Heart left ventricle (tissue), 16 donors: ENCODE measurements around the gene AGT. TPM values are rescaled to one million over a fixed set of nuclear protein-coding genes. Genes with fewer than 3 reads are reported as not detected.

Experiments
- ATAC-seq, 4 donors: fragments of 200-7000 bp; cut with Tn5 transposase; one replicate each; pipeline ENCODE4 v1.9.1; 2020 to 2022; ENCODE audit warnings: moderate library complexity in 4 of 4, mild to moderate bottlenecking in 3 of 4, moderate number of reproducible peaks in 1 of 4
- DNase-seq, 5 donors: peaks; one replicate each; pipeline ENCODE4 v3.0.0-alpha.2; 2020
- H3K27ac ChIP-seq, 12 donors: fragments of 200-600 bp; sonication (generic) in 4 of 12; one replicate each; pipeline versions ENCODE4 v1.5.0 to v1.8.0; 2016 to 2022; ENCODE audit warnings: mild to moderate bottlenecking in 2 of 12
- H3K27me3 ChIP-seq, 9 donors: fragments of 200-600 bp; sonication (generic) in 2 of 9; one replicate each; pipeline versions ENCODE4 v1.5.1 to v1.8.0; 2016 to 2022; ENCODE audit warnings: mild to moderate bottlenecking in 3 of 9
- H3K36me3 ChIP-seq, 9 donors: fragments of 200-600 bp; sonication (generic) in 2 of 9; one replicate each; pipeline versions ENCODE4 v1.5.0 to v1.8.0; 2018 to 2022; ENCODE audit warnings: mild to moderate bottlenecking in 2 of 9
- H3K4me1 ChIP-seq, 12 donors: fragments of 200-600 bp; sonication (generic) in 4 of 12; one replicate each; pipeline versions ENCODE4 v1.5.0 to v1.8.0; 2016 to 2022; ENCODE audit warnings: mild to moderate bottlenecking in 3 of 12
- H3K4me3 ChIP-seq, 12 donors: fragments of 200-600 bp; sonication (generic) in 4 of 12; one replicate each; pipeline versions ENCODE4 v1.5.0 to v1.8.0; 2017 to 2022; ENCODE audit warnings: mild to moderate bottlenecking in 9 of 12, moderate library complexity in 4 of 12
- H3K9me3 ChIP-seq, 12 donors: fragments of 200-600 bp; sonication (generic) in 4 of 12; one replicate each; pipeline versions ENCODE4 v1.5.0 to v1.8.0; 2016 to 2022; ENCODE audit warnings: mild to moderate bottlenecking in 1 of 12
- POLR2A ChIP-seq, 2 donors: fragments of 450-650 bp; IDR thresholded peaks; one replicate each; pipeline ENCODE4 v1.6.1; 2017; ENCODE audit warnings: antibody characterized with exemption in 2 of 2, mild to moderate bottlenecking in 2 of 2, moderate library complexity in 2 of 2
- WGBS, 4 donors: extraction: QIAGEN DNeasy Blood & Tissue Kit in 2 of 4; methylation state at CpG; one replicate each; pipeline versions ENCODE4 v1.1.5 to v1.1.7; 2013 to 2018; 5-methylcytosine and 5-hydroxymethylcytosine counted together
- intact Hi-C, 10 donors: fragments of 100-400 bp; cut with DNase I; formaldehyde crosslinking; loops; one replicate each; pipeline versions ENCODE4 v1.11.1 to v1.14.2; 2022
- polyA plus RNA-seq, 2 donors: library from polyadenylated mRNA; stranded (reverse); fragments of 200-250 nt; gene quantifications; one replicate each; pipeline ENCODE4 v1.2.3, GENCODE V29; 2013
- total RNA-seq, 9 donors: library from RNA; depleted of rRNA in 2 of 9; stranded (reverse); fragments of >200 nt in 2 of 9; fragmentation: NEBNext Ultra II Directional in 3 of 9; extraction: Animal tissue kit (Norgen Biotek cat#: 25700) in 3 of 9; gene quantifications; one replicate each; pipeline versions ENCODE4 v1.1.0 to v1.2.4, GENCODE V29; 2016 to 2023
- TF ChIP-seq, protein P1 (sequence below), 12 donors: fragments of 200-600 bp; sonication (generic) in 4 of 12; IDR thresholded peaks; one replicate each; pipeline versions ENCODE4 v1.5.0 to v1.8.0; 2018 to 2022; ENCODE audit warnings: antibody characterized with exemption in 12 of 12, mild to moderate bottlenecking in 5 of 12
- donor health status: ischemic (EF 13 %, LVEDD 7.1; RV severe dilation, severe dysfunction).
- donor health status: healthy with polysubstance abuse.
- donor health status: DM: no; HTN: yes; CAD: no.
- donor health status: DM: no; HTN: no; CAD: no.
- donor health status: ischemic (EF 25% LVEDD 6.9; RV normal size, moderate dysfunction).
- donor health status: ischemic (EF 25% LVEDD 5.7; RV mildly dilated, moderate dysfunction).
- donor health status: healthy.
- donor health status: DM: yes; HTN: yes; CAD: no.
- donor health status: ischemic (EF 35%, LVEDD 5.7; RV mildly dilated, moderate dysfunction).
- donor health status: nonischemic (EF 11% LVEDD 7.7; RV severe dilation, severe dysfunction).
- donor health status: DM: yes; HTN: yes; CAD: no.
- donor health status: PGD.
- donor health status: ischemic (EF 29% LVEDD 5.4; RV normal size, mild dysfunction).
- donor health status: nonischemic (EF 23%, LVEDD 6.1; RV moderate dilation, normal function).

The AGT gene
- total and polyA plus RNA-seq, 11 donors: 37.1 to 182 (median 69.8) TPM

- peak overlapping the region in 4 of 12 donors; percentile 35 to 70 (median 56) for H3K27ac ChIP-seq
- no peak overlapping the region for H3K4me3 ChIP-seq
- intact Hi-C loops: loop anchor here in 1 of 10 donors (5.0 kb wide), 1 partner anchor 42 kb away; the partner anchor contains the start of gene AGT
- DNase-seq (peak; percentile 54 to 81 (median 61)), ATAC-seq (peak; percentile 80 to 86 (median 83))
- TF ChIP-seq, protein P1, sequence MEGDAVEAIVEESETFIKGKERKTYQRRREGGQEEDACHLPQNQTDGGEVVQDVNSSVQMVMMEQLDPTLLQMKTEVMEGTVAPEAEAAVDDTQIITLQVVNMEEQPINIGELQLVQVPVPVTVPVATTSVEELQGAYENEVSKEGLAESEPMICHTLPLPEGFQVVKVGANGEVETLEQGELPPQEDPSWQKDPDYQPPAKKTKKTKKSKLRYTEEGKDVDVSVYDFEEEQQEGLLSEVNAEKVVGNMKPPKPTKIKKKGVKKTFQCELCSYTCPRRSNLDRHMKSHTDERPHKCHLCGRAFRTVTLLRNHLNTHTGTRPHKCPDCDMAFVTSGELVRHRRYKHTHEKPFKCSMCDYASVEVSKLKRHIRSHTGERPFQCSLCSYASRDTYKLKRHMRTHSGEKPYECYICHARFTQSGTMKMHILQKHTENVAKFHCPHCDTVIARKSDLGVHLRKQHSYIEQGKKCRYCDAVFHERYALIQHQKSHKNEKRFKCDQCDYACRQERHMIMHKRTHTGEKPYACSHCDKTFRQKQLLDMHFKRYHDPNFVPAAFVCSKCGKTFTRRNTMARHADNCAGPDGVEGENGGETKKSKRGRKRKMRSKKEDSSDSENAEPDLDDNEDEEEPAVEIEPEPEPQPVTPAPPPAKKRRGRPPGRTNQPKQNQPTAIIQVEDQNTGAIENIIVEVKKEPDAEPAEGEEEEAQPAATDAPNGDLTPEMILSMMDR (IDR thresholded peaks at IDR 0.05): no peak
- TF ChIP-seq POLR2A (IDR thresholded peaks at IDR 0.05): no peak
- WGBS, 4 donors: 17 to 36% (median 31%) methylated on average over 2 to 3 of the region's 3 CpGs
- H3K9me3 ChIP-seq: no peaks in the 10 kb centered on the region
- no peaks in the 10 kb centered on the region for H3K27me3 ChIP-seq
- no peaks in the 10 kb centered on the region for H3K36me3 ChIP-seq
- peaks cover 0 to 32% (median 2%) of the 10 kb centered on the region in 12 donors for H3K4me1 ChIP-seq
Measured at GRCh38 chr1:230754796-230755195, 40.9 kb upstream of the AGT start.

- Histone ChIP-seq H3K4me1 (peaks cover 0 to 32% (median 2%) of the 10 kb centered on the region in 12 donors), H3K36me3 (no peaks in the 10 kb centered on the region), H3K9me3 (no peaks in the 10 kb centered on the region), H3K27me3 (no peaks in the 10 kb centered on the region), H3K27ac (peak overlapping the region in 4 of 12 donors; percentile 11 to 70 (median 38)), H3K4me3 (peak overlapping the region in 3 of 12 donors; percentile 8 to 35 (median 20))
- ATAC-seq (peak in 3 of 4 donors; percentile 42 to 81 (median 66)), DNase-seq (peak in 4 of 5 donors; percentile 45 to 69 (median 58))
- WGBS, 4 donors: 26 to 46% (median 37%) methylated on average over 24 of the region's 24 CpGs
- TF ChIP-seq POLR2A (IDR thresholded peaks at IDR 0.05): no peak
- TF ChIP-seq, protein P1 (IDR thresholded peaks at IDR 0.05): no peak
- intact Hi-C loops: no loop called here
Measured at GRCh38 chr1:230753586-230754251, 39.8 kb upstream of the AGT start.

DNA sequence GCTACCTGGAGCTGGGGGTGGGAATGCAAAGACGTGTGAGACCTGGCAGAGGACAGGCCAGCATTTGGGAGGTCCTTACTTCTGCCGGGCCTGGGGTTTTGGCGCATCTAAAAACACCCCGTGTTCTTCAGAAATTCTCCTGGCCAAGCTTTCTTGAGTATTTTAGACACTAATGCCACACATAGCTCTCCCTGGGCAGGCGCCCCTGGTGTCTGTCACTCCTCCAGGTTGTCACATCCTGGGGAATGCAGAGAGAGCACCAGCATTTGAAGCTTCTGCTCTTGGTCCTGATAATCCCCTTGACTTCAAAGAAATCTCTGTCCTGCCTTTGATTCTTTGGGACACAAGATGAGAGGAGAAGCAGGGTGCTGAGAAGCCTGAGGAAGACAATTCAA is 39.3 kb upstream of the AGT start:
- ATAC-seq (no peak), DNase-seq (no peak)
- Histone ChIP-seq H3K9me3 (no peaks in the 10 kb centered on the region), H3K4me3 (peak overlapping the region in 3 of 12 donors; percentile 8 to 35 (median 20)), H3K36me3 (no peaks in the 10 kb centered on the region), H3K4me1 (peaks cover 0 to 32% (median 2%) of the 10 kb centered on the region in 12 donors), H3K27ac (peak overlapping the region in 4 of 12 donors; percentile 11 to 70 (median 38)), H3K27me3 (no peaks in the 10 kb centered on the region)
- whole genome bisulfite sequencing, 4 donors: 62 to 75% (median 69%) methylated on average over 4 to 5 of the region's 5 CpGs
- intact Hi-C loops: no loop called here
- TF ChIP-seq, protein P1 (IDR thresholded peaks at IDR 0.05): no peak

DNA sequence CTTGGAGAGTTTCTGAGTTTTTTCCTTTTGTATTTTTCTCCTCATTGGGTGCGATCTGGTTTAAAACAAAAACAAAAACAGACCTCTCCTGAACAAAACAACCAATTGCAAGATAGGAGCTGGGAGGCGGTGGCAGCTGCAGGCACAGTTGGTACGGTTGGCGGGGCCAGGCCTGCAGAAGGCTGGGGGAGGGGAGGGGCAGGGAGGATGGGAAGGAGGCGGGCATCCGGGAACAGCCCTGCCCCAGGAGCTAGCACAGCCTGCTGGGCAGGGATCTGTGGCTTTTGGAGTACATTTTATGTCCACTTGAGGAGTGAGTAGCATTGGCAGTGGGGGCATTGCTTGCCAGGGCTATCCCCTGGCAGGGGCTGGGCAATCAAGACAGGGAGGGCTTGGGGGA is 38.5 kb upstream of the AGT start:
- WGBS, 4 donors: 64 to 85% (median 77%) methylated on average over 6 of the region's 6 CpGs
- peak overlapping the region in 2 of 12 donors; percentile 55 to 70 for H3K27ac ChIP-seq
- peak in 1 of 5 donors; percentile 50 for DNase-seq
- H3K9me3 ChIP-seq: no peaks in the 10 kb centered on the region
- no peaks in the 10 kb centered on the region for H3K27me3 ChIP-seq
- no peaks in the 10 kb centered on the region for H3K36me3 ChIP-seq
- ATAC-seq: peak in 3 of 4 donors; percentile 37 to 46 (median 41)
- peaks cover 0 to 32% (median 2%) of the 10 kb centered on the region in 12 donors for H3K4me1 ChIP-seq
- intact Hi-C loops: no loop called here
- H3K4me3 ChIP-seq: no peak overlapping the region
- TF ChIP-seq, protein P1 (IDR thresholded peaks at IDR 0.05): no peak
- TF ChIP-seq POLR2A (IDR thresholded peaks at IDR 0.05): no peak
